HepG2 (cell line): Measurements from ENCODE around the gene CFL1.

ENCODE experiments used
- NFYC ChIP-seq: IDR thresholded peaks from 2 replicates; pipeline ENCODE4 v1.6.1; 2016; ENCODE audit warnings: missing genetic modification reagents, missing compliant biosample characterization
- PHF20 ChIP-seq: sonication (generic); formaldehyde crosslinking; IDR thresholded peaks from 2 replicates; pipeline ENCODE4 v1.5.0; 2020; ENCODE audit warnings: mild to moderate bottlenecking, missing genetic modification reagents
- POLR2AphosphoS2 ChIP-seq: IDR thresholded peaks from 2 replicates; pipeline ENCODE4 v1.6.1; 2011; ENCODE audit warnings: low read depth, low read length, improper control_type of control experiment
- POLR2AphosphoS5 ChIP-seq: IDR thresholded peaks from 2 replicates; pipeline ENCODE4 v1.6.1; 2012; ENCODE audit warnings: low read depth, low read length
- ZBTB7A ChIP-seq: sonication (generic); formaldehyde crosslinking; IDR thresholded peaks from 2 replicates; pipeline ENCODE4 v1.8.0; 2022; ENCODE audit warnings: mild to moderate bottlenecking, missing genetic modification reagents
- ZFP41 ChIP-seq: sonication (generic); formaldehyde crosslinking; IDR thresholded peaks from 2 replicates; pipeline ENCODE4 v1.4.0; 2020; ENCODE audit warnings: mild to moderate bottlenecking, missing genetic modification reagents, borderline replicate concordance
- TF ChIP-seq, protein P1 (sequence below): IDR thresholded peaks from 2 replicates; pipeline ENCODE4 v1.6.1; 2016; ENCODE audit warnings: low read depth
- TF ChIP-seq, protein P2 (sequence below), 2 experiments: sonication (generic) in 1 of 2; formaldehyde crosslinking in 1 of 2; IDR thresholded peaks; 2 replicates each; pipeline versions ENCODE4 v1.5.1 to v1.6.1; 2011 to 2020; ENCODE audit warnings: borderline replicate concordance in 1 of 2, low read depth in 1 of 2, low read length in 1 of 2, mild to moderate bottlenecking in 1 of 2, missing genetic modification reagents in 1 of 2, moderate library complexity in 1 of 2

DNA sequence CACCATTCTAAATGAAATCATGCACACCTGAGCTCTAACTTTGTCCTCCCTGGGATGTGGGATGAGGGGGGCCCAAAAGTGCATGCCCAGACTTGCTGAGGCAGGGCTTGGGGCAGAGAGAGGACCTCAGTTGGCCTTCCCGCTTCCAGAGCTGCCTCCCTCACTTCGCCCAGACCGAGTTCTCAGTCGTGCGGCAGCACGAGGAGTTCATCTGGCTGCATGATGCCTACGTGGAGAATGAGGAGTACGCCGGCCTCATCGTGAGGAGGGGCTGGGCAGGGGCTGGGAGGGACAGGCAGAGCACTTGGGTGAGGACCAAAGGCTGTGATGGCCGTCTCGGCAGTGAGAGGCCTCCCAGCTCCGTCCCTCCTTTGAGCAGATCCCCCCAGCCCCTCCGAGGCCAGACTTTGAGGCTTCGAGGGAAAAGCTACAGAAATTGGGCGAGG lies 8.2 kb downstream of the CFL1 start:
- TF ChIP-seq POLR2AphosphoS2 (no peak), NFYC (no peak), POLR2AphosphoS5 (no peak), ZFP41 (CRISPR knock-in tag) (no peak), ZBTB7A (CRISPR knock-in tag) (no peak), PHF20 (CRISPR knock-in tag) (no peak)
- TF ChIP-seq, protein P1, sequence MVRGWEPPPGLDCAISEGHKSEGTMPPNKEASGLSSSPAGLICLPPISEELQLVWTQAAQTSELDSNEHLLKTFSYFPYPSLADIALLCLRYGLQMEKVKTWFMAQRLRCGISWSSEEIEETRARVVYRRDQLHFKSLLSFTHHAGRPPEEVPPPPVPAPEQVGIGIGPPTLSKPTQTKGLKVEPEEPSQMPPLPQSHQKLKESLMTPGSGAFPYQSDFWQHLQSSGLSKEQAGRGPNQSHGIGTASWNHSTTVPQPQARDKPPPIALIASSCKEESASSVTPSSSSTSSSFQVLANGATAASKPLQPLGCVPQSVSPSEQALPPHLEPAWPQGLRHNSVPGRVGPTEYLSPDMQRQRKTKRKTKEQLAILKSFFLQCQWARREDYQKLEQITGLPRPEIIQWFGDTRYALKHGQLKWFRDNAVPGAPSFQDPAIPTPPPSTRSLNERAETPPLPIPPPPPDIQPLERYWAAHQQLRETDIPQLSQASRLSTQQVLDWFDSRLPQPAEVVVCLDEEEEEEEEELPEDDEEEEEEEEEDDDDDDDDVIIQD (CRISPR knock-in tag): no peak
- TF ChIP-seq, protein P2, sequence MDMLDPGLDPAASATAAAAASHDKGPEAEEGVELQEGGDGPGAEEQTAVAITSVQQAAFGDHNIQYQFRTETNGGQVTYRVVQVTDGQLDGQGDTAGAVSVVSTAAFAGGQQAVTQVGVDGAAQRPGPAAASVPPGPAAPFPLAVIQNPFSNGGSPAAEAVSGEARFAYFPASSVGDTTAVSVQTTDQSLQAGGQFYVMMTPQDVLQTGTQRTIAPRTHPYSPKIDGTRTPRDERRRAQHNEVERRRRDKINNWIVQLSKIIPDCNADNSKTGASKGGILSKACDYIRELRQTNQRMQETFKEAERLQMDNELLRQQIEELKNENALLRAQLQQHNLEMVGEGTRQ (IDR thresholded peaks at IDR 0.05; ENCODE audit: low read depth, low read length): no peak
- TF ChIP-seq, protein P2 (CRISPR knock-in tag; IDR thresholded peaks at IDR 0.05; ENCODE audit: borderline replicate concordance): no peak
